Suppressor macrophage (primary cell): ENCODE measurements around the gene CDH13.

Source experiments
- DNase-seq, 4 experiments: peaks; one replicate each; pipeline ENCODE4 v3.0.0-alpha.2; 2020 to 2022

The CDH13 gene

DNA sequence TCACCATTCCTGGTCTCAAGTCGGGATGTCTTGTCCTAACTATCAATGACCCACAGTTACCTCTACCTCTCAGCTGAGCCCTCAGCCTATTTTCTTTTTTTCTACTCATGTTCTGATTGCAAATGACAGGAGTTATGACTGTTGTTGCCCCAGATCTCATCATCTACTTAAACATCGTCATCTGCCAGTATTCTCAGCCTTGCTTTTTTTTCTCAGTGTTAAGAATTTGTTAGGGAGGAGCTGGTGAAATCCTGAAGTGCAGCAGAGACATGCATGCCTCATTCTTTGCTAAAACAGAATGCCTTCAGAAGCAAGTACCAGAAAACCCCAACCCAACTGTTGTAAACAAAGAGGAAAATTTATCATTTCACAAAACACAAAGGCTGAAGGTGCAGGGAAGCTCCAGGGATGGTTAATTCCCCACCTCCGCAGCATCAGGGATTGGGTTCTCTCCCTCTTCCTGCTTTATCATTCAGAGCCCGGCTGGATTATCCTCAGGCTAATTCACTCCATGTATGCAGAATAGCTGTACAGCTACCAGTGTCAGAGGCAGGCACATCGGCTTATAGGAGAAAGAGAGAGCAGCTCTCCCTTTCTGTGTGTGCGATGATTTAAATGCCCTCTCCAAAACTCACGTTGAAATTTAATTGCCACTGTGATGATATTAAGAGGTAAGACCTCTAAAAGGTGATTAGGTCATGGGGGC, 640.2 kb downstream of the CDH13 start:
- no peak for DNase-seq

DNA sequence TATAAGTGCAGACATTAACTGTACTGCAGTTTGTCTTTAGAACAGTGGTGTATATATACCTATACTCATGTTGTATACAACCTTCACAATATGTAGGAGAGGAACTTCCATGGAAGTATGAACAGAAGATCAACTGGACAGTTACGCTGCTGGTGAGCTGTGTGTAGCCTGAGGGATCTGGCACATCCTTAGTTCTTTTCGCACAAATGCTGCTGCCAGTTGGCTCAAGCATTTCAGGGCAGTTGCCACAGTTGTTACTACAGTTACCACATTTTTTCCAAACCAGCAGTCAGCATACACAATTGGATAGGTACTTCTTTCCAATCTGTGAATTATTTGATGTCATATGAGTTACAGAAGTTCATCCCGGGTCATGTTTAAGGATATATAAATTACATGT, 641.4 kb downstream of the CDH13 start:
- DNase-seq = no peak

DNA sequence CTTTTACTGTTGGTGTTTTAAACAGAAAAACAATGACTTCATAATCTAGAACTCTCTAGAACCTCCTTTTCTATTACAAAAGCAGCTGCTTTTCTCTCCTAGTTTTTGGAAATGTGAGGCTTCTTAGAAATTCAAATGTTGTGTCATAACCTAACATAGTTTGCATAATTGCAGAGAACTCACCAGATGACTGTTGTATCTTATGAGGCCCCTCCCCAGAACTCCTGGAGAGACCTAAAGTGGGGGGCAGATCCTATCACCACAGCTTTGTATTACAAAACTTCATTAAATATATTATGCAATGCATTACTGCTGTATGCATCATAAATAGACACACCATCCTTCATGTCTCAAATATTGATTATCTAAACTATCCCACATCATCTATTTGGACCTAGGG, 642.3 kb downstream of the CDH13 start:
- DNase-seq = no peak

DNA sequence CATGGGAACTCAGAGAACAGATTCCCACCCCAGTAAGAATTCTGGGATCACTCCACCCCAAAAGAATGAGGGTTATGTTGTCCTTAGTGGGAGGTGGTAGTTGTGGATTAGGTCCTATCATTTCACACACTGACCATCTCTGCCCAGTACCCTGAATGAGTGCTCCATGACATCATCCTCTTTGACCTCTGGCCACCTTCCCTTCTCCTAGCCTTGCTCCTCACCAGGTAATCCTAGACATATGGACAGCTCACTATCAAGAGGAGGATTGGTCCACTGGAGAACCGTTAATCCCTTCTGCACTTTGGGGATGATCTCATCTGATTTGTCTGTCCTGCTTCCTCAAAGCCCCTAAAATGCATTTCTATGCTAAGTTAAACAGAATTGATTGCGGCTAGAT, 642.8 kb downstream of the CDH13 start:
- DNase-seq = no peak

DNA sequence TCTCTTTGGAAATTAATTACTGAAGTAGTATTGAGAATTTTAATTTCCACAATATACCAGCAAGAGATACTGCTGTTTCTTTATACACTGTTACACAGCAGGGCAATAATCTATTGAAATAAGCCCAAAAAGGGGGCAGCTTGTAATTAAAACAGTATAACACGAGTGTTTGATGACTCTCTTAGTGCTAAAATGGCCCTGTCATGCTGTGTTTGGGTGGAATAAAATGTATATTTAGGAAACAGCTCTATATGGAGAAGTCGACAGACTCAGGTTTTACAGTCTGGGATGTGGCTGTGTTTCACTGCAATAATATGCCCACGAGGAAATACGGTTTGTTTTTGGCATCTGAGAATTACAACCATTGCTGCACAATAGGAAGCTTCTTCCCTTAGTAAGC, 643.3 kb downstream of the CDH13 start:
- no peak for DNase-seq

DNA sequence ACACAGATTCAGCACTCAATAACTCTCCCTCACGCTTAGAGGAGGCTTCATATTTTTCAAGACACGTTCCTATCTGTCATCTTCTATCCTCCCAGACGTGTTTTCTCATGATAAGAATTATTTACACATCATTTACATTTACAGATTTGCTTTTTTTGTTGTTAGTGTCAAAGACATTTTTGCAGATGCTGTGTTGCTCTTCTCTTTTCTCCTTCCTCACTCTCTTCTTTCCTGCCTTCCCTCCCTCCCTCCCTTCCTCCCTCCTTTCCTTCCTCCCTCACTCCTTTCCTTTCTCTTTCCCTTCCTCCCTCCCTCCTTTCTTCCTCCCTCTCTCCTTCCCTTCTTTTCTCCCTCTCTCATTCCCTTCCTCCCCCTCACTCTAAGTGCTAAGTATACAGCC, 643.9 kb downstream of the CDH13 start:
- no peak for DNase-seq

DNA sequence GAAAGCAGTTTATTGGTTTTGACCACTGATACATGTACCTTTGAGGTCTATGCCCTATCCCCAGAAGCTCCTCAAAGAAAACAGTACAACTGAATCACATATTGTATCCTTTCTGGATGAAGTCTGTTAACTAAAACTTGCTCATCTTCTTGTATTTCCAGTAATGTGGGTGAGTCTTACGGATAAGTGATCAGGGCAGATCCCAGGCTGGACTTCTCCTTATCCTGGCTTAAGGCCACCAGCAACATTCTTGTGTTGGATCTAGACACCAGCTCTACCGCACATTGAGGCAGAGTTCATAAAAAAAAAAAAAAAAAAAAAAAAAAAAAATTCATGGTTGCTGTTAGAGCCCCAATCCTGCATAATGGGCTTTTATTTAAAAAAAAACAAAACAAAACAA, 644.4 kb downstream of the CDH13 start:
- DNase-seq = no peak

DNA sequence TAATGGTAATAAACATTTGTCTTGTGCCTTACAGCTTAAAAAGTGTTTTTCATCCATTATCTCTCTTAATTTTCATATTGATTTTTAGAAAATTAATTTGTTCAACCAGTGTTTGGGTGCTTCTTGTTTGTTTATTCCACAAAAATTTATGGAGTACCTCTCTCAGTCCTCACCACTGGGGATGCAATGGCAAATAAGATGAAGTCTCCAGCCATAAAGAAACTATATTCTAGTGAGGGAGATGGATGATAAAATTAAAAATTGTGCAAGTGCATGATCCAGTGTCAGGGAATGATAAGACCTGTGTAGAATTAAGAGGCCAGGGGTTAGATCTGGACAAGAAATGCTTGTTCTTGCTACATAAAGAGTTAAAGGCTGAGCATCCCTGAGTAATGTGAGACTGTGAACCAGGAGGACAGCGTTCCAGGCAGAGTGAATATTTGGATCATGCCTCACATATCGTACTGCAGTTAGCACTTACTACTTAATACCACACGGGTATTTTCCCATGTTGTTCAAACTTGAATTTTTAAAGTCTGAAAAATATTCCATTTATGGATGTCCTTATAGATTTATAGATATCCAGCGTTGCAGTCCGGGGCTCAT, 645.3 kb downstream of the CDH13 start:
- no peak for DNase-seq

DNA sequence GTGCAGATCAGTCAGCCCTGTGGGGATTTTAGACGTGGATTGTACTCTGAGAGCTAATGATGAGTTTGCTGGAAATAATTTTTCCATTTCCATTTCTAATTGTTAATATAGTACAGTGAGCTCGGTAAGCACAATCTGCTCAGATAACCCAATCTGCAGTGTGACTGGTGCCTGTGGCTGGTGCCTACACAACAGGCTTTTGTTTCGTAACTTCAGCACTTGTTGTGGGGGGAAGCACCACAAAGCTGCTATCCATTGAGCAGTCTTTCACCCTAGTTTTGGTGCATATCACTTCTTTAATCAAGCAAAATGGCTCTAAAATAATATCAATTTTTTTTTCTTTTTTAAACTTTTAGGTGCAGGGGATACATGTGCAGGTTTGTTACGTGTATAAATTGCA, 646.1 kb downstream of the CDH13 start:
- no peak for DNase-seq

DNA sequence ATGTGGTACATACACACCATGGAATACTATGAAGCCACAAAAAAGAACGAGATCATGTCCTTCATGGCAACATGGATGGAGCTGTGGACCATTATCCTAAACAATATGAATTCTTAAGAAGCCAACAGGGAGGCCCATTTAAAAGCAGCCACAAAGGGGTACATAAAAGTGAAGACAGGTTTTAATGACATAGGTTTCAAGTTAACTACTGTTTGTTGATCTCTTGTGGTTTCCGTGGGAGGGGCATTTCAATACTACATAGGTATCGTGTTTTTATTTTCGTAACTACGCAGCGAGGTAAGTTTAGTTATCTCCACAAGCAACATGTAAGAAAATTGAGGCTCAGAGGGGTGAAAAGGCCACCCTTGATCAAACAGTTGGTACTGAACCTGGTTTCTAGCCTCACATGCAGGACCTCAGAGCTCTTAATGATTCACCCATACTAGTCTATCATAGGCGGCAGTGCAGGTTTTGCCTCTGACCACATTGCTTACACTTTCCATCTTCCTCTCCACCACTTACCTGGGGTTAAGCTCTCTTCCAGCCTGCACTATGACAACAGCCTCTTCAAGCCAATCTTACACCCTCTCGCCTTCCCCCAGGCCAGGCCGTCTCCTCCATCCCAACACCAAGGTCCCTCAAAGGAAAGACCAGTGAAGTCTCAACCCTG, 646.9 kb downstream of the CDH13 start:
- DNase-seq = no peak

DNA sequence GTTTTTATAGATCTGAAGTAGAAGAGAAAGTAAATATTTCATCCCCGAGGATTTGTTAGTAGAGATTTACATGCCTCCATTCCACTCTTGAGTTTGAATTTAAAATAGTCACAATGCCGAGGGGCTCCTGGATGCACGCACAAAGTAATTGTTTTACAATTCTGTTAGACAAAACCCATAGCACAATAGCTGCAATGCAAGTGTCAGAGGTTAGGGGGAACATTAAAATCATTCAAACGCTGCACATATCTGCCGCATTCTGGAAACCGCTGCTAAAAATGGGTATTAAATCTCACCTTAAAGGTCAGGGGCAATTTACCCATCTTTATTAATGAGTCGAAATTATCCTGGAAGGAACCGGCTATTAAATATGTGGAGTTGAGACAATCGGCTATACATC, 652.5 kb downstream of the CDH13 start:
- DNase-seq = no peak

DNA sequence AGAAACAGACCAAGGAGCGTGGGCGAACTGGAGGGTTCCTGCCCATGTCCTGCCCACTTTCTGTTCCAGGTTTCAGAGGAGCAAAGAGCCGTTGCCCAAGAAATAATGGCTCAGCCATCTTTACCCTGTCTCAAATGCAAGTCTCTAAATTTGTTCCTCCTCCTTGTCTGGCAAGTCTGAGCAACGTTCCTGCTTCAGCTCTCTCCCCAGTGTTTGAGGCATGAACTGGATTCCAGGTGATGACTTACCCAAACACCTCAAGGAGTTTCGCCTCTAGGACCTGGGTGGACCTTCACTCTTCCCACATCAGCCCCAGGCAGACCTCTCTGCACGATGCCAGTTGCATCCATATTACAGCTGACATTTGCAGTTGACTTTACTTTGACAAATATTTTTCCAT, 659.2 kb downstream of the CDH13 start:
- no peak for DNase-seq

DNA sequence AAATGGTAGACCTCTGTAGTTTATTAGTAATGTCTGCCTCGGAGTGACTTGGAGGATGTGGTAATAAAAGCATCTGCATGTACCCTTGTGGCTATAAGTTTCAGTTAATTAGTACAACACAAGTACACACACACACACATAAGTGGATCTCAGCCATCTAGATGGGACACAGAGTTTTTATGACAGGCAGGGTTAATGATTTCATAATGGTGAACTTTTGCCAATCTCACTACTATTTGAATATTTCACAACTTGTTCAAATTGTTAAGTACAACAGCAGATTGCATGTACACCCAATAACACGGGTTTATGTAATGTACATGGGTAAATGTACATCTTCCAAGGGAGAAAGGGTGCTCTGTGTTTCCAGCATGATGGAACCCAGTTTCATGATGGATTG, 669.7 kb downstream of the CDH13 start:
- no peak for DNase-seq

DNA sequence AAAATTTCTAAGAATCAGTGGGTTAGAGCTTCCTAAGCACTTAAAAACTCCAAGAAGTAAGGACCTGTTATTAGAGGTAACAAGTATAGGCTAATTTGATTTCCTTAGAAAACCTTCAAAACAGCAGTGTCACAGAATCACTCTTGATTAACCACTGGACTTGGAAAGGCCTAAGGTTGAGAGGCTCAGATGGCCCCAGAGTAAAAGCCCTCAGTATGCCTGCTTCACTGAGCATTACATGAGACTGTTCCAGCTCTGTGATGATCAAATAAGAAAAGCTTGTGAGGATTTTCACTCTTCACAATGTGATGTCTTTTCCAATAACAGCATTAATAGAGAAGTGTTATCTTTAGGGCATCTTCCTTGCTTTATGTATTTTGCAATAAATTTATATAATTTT, 671.8 kb downstream of the CDH13 start:
- no peak for DNase-seq

DNA sequence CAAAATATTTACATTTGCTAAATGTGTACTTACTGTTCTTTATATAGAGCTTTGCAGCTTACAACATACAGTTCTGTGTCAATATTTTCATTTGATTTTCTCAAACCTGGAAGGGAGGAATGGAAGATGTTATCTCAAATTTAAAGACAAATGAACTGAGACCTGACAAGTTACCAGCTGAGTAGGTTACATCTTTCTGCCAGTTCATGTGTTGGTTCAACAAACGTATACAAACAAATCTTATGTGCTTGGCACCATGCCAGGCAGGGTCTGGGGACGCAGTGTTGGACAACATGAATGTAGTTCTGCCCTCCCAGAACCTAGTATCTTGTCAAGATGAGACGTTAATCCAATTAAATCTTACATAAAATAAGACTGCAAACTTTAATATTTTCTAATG, 673.6 kb downstream of the CDH13 start:
- no peak for DNase-seq

DNA sequence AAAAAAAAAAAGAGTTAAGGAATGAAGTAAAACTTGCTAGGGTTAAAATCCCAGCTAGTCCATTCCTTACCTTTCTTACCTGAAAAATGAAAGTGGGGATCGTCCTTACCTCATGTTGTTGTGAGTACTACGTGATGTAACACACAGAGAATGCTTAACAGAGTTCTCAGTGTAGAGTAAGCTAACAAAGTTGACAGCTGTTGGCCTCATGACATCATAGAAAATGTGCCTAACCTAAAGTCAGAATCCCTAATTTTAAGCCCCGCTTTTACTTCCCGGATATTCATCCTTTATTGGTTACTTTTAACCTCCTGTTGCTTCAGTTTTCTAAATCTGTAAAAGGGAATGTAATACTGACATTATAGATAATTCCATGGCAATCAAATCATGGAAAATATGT, 675.2 kb downstream of the CDH13 start:
- no peak for DNase-seq

DNA sequence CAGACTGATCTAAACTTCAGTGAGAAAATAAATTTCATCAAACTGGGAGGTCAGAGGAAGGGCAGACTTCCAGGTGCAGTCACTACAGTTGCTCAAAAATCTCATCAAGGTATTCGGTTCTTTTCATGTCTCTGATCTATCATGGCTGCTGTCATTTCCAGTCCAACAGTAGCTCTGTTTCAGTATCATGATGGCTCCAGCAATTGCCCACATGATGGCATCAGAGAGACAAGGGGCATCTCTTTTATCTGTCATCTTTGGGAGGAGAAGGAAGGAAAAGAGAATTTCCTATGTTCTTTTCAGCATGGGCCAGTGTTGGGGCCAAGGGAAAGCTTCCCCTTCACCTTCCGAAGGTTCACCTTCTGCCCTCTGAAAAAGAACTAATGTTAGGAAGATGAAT, 676.1 kb downstream of the CDH13 start:
- DNase-seq = no peak

DNA sequence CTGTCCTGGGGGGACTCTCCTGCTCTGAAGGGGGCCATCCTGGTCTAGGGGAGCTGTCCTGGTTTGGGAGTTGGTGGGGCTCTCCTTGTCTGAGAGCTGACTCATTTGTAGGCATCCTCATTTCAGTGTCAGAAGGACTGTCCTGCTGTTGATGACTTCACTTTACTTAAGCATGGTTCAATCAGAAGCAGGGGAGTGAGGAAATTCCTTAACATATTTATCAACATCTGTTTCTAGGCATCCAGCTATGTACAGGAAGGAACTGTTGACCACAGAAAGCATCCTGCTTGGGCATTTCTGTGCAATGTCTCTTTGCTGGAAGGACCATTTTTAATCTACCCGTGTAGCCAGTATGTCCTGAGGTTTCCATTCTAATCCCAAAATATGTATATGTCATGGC, 678.3 kb downstream of the CDH13 start:
- DNase-seq = peak in 1 of 4 experiments; percentile 3

DNA sequence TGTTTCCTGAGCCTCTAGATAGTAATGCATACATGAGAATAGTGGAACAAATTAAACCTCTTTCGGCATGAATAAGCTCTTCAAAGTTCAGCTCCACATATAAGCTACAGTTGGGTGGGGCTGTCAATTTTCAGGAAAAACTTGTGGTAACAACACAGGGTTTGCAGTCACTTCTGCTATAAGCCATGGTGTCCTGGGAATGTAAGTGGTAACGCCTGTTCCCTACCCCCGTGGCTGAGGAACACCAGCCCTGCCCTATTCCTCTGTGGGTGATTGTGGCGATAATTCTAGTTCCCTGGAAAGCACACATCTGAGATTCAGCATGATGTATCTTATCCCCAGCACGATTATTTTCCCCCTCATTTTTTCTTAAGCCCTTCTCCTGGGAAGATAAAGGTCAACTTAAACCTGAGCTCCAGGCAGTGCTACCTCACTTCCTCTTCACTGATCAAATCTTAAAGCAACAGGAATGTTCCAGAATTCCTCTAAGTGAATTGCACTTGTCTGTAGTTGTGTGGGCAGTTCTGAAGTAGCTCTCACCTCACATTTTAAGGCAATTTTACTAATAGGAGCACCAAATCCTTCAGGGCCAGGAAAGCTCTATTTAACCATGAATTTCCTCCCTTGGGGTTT, 680.3 kb downstream of the CDH13 start:
- no peak for DNase-seq

DNA sequence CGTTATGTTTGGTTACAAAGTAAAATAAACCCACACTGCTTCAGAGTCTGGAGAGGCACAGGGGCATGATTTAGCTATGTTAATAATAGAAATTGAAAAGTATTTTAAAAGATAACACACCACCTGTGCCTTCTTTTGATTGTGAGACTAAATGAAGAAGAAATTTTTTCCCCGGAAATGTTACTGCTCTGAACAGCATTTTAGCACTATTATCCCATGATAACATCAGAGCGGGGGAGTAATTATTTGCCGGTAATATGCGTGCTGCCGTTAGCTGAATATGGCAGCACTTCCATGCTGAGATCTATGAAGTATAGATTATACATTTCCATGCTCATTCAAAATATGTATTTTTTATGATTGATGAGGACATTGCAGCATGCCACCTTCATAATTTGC, 680.8 kb downstream of the CDH13 start:
- no peak for DNase-seq

DNA sequence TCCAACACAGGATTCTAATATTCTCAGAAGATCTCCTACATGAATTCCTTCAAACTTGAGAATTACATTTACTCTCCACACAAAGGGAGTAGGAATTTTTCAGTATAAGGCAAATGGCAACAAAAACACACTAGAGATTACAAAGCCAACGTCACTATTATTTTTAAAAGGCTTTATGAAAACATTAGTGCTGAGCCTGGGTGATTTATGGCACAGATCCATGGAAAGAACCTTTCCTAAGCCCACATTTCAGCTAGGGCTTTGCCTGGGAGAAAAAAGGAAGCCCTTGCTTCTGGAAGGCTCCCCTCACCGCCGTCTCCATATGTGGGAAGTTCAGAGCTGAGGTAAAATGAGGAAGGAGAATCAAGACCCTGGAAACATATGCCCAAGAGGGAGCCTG, 681.6 kb downstream of the CDH13 start:
- DNase-seq = peak in 3 of 4 experiments; percentile 6 to 29 (median 22)

DNA sequence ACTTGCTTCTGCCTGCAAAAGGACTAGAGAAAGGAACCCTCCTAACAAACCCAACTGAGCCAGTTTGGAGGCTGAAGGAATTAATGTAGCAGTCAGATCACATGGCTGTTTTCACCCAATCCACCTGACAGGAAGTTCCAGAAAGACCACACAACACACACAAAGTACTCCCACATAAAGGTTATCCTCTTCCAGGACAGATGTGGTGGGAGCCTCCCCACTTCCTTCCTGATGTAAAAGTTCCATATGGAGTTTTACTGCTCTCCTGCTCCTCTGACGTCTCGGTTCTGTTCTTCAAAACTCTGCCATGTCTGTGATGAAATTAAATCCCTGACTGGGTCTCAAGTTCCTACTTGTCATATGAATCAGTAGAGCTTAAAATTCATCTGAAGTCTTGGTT, 684.0 kb downstream of the CDH13 start:
- no peak for DNase-seq

DNA sequence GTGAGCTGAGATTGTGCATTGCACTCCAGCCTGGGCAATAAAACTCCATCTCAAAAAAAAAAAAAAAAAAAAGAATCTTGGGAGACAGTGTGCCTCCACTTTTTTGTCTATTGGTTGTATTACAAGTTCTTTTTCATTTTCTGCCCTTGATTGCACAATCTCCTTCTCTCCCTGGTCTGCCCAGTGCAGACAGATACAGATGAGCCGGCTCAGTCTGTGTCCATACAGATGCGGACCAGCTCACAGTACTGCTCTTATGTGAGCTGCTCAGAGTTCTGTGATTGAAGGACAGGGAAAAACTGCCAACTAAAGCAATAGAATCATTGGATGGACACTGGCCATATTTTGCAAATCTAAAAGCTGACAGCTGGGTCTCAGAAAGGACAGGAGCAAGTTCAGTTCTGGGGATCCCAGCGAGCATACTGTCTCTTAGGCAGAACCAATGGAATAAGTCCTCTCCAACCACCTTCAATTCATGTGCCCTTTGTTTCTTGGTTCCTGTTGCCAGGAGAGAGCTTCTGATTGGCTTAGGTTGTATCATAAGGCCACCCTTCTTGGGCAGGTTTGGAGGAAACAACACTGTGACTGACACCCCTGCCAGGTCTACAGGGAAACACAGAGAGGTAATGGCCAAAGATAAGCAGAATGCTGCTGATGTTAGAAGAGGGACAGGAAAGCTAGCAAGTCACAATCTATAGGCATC, 685.4 kb downstream of the CDH13 start:
- no peak for DNase-seq
